Activated T-cell treated with anti-CD3 and anti-CD28 coated beads, Interleukin-2, amount 50 U/mL, for 24 hours (primary cell): Measurements from ENCODE around the gene NCF4.

Experiments
- DNase-seq: peaks from one replicate; pipeline ENCODE4 v3.0.0-alpha.2; 2020
- H3K27ac Mint-ChIP-seq: 2 replicates; pipeline ENCODE4 v1.8.0; 2020; ENCODE audit warnings: mild to moderate bottlenecking, mixed read lengths
- H3K27me3 Mint-ChIP-seq: 2 replicates; pipeline ENCODE4 v1.8.0; 2020; ENCODE audit warnings: mixed read lengths
- H3K36me3 Mint-ChIP-seq: 2 replicates; pipeline ENCODE4 v1.8.0; 2020; ENCODE audit warnings: low read depth, mixed read lengths
- H3K4me1 Mint-ChIP-seq: 2 replicates; pipeline ENCODE4 v1.8.0; 2020; ENCODE audit warnings: low read depth, mixed read lengths
- H3K4me3 Mint-ChIP-seq: 2 replicates; pipeline ENCODE4 v1.8.0; 2020; ENCODE audit warnings: mild to moderate bottlenecking, moderate library complexity, mixed read lengths
- H3K9me3 Mint-ChIP-seq: 2 replicates; pipeline ENCODE4 v1.8.0; 2020; ENCODE audit warnings: mixed read lengths

Gene NCF4

GRCh38 chr22:36852056-36852973 is 8.5 kb upstream of the NCF4 start:
- Mint-ChIP-seq H3K4me1 (peaks cover 18% of the 10 kb centered on the region), H3K27me3 (peaks cover 11% of the 10 kb centered on the region), H3K27ac (no peak overlapping the region), H3K9me3 (peaks cover 3% of the 10 kb centered on the region), H3K4me3 (no peak overlapping the region), H3K36me3 (no peaks in the 10 kb centered on the region)
- DNase-seq = no peak

GRCh38 chr22:36853407-36854099 is 7.3 kb upstream of the NCF4 start:
- Mint-ChIP-seq H3K27ac (peak overlapping the region; percentile 83), H3K4me1 (peaks cover 18% of the 10 kb centered on the region), H3K9me3 (peaks cover 3% of the 10 kb centered on the region), H3K36me3 (no peaks in the 10 kb centered on the region), H3K4me3 (peak overlapping the region; percentile 49), H3K27me3 (peaks cover 16% of the 10 kb centered on the region)
- DNase-seq = peak; percentile 93

GRCh38 chr22:36855478-36855877 is 5.3 kb upstream of the NCF4 start:
- peaks cover 28% of the 10 kb centered on the region for H3K4me1 Mint-ChIP-seq
- H3K27ac Mint-ChIP-seq = no peak overlapping the region
- H3K4me3 Mint-ChIP-seq = no peak overlapping the region
- H3K27me3 Mint-ChIP-seq = peaks cover 10% of the 10 kb centered on the region
- no peaks in the 10 kb centered on the region for H3K36me3 Mint-ChIP-seq
- DNase-seq = no peak
- peaks cover 3% of the 10 kb centered on the region for H3K9me3 Mint-ChIP-seq

GRCh38 chr22:36856121-36856791 is 4.5 kb upstream of the NCF4 start:
- peaks cover 10% of the 10 kb centered on the region for H3K27me3 Mint-ChIP-seq
- no peaks in the 10 kb centered on the region for H3K36me3 Mint-ChIP-seq
- peaks cover 3% of the 10 kb centered on the region for H3K9me3 Mint-ChIP-seq
- peak overlapping the region; percentile 4 for H3K4me3 Mint-ChIP-seq
- peaks cover 35% of the 10 kb centered on the region for H3K4me1 Mint-ChIP-seq
- H3K27ac Mint-ChIP-seq = no peak overlapping the region
- peak; percentile 98 for DNase-seq

- DNase-seq = no peak
- peaks cover 40% of the 10 kb centered on the region for H3K4me1 Mint-ChIP-seq
- H3K4me3 Mint-ChIP-seq = no peak overlapping the region
- H3K27me3 Mint-ChIP-seq = peaks cover 10% of the 10 kb centered on the region
- no peak overlapping the region for H3K27ac Mint-ChIP-seq
- H3K36me3 Mint-ChIP-seq = no peaks in the 10 kb centered on the region
- H3K9me3 Mint-ChIP-seq = peaks cover 3% of the 10 kb centered on the region
Measured at GRCh38 chr22:36856792-36857135, 4.0 kb upstream of the NCF4 start.

- Mint-ChIP-seq H3K4me3 (no peak overlapping the region), H3K9me3 (no peaks in the 10 kb centered on the region), H3K4me1 (peaks cover 44% of the 10 kb centered on the region), H3K27ac (no peak overlapping the region), H3K36me3 (no peaks in the 10 kb centered on the region), H3K27me3 (peaks cover 10% of the 10 kb centered on the region)
- DNase-seq = no peak
Measured at GRCh38 chr22:36858156-36858555, 2.6 kb upstream of the NCF4 start.

GRCh38 chr22:36858966-36859365 is 1.8 kb upstream of the NCF4 start:
- peaks cover 10% of the 10 kb centered on the region for H3K27me3 Mint-ChIP-seq
- H3K9me3 Mint-ChIP-seq = no peaks in the 10 kb centered on the region
- DNase-seq = no peak
- H3K27ac Mint-ChIP-seq = no peak overlapping the region
- H3K4me3 Mint-ChIP-seq = no peak overlapping the region
- H3K36me3 Mint-ChIP-seq = no peaks in the 10 kb centered on the region
- peaks cover 38% of the 10 kb centered on the region for H3K4me1 Mint-ChIP-seq

- Mint-ChIP-seq H3K4me3 (no peak overlapping the region), H3K36me3 (no peaks in the 10 kb centered on the region), H3K27ac (peak overlapping the region; percentile 92), H3K4me1 (peaks cover 40% of the 10 kb centered on the region), H3K27me3 (peaks cover 10% of the 10 kb centered on the region), H3K9me3 (no peaks in the 10 kb centered on the region)
- DNase-seq = no peak
Measured at GRCh38 chr22:36860017-36860416, 789 bp upstream of the NCF4 start.

- no peak for DNase-seq
- peaks cover 44% of the 10 kb centered on the region for H3K4me1 Mint-ChIP-seq
- peak overlapping the region; percentile 92 for H3K27ac Mint-ChIP-seq
- H3K9me3 Mint-ChIP-seq = no peaks in the 10 kb centered on the region
- H3K36me3 Mint-ChIP-seq = no peaks in the 10 kb centered on the region
- H3K27me3 Mint-ChIP-seq = peaks cover 10% of the 10 kb centered on the region
- peak overlapping the region; percentile 36 for H3K4me3 Mint-ChIP-seq
Measured at GRCh38 chr22:36860438-36860820, 377 bp upstream of the NCF4 start.

GRCh38 chr22:36862251-36863242 is 1.7 kb downstream of the NCF4 start:
- Mint-ChIP-seq H3K9me3 (no peaks in the 10 kb centered on the region), H3K36me3 (no peaks in the 10 kb centered on the region), H3K27me3 (peaks cover 2% of the 10 kb centered on the region), H3K4me3 (no peak overlapping the region), H3K4me1 (peaks cover 37% of the 10 kb centered on the region), H3K27ac (peak overlapping the region; percentile 92)
- DNase-seq = no peak

- Mint-ChIP-seq H3K36me3 (no peaks in the 10 kb centered on the region), H3K9me3 (no peaks in the 10 kb centered on the region), H3K4me3 (no peak overlapping the region), H3K4me1 (peaks cover 37% of the 10 kb centered on the region), H3K27me3 (no peaks in the 10 kb centered on the region), H3K27ac (no peak overlapping the region)
- peak; percentile 20 for DNase-seq
Measured at GRCh38 chr22:36863281-36863680, 2.5 kb downstream of the NCF4 start.

GRCh38 chr22:36863979-36864378 is 3.2 kb downstream of the NCF4 start:
- H3K27me3 Mint-ChIP-seq = no peaks in the 10 kb centered on the region
- H3K4me1 Mint-ChIP-seq = peaks cover 37% of the 10 kb centered on the region
- no peak overlapping the region for H3K27ac Mint-ChIP-seq
- no peaks in the 10 kb centered on the region for H3K9me3 Mint-ChIP-seq
- no peak for DNase-seq
- H3K4me3 Mint-ChIP-seq = no peak overlapping the region
- H3K36me3 Mint-ChIP-seq = no peaks in the 10 kb centered on the region

- H3K4me3 Mint-ChIP-seq = no peak overlapping the region
Measured at GRCh38 chr22:36864454-36865215, 3.8 kb downstream of the NCF4 start.

More at GRCh38 chr22:36864454-36865215, 3.8 kb downstream of the NCF4 start:
- H3K36me3 Mint-ChIP-seq = no peaks in the 10 kb centered on the region
- H3K27me3 Mint-ChIP-seq = no peaks in the 10 kb centered on the region
- H3K27ac Mint-ChIP-seq = no peak overlapping the region
- no peak for DNase-seq
- peaks cover 35% of the 10 kb centered on the region for H3K4me1 Mint-ChIP-seq
- H3K9me3 Mint-ChIP-seq = no peaks in the 10 kb centered on the region
